HEK293T (cell line): ENCODE results near the gene NAALADL2.

ENCODE experiments used
- CTCF ChIA-PET: fragments of 350-600 bp; formaldehyde crosslinking; extraction: SDS; loops from one replicate; lab custom pipeline; 2021; ENCODE audit warnings: antibody characterized with exemption, inconsistent platforms; lab: Yijun Ruan, JAX
- POLR2A ChIA-PET: fragments of 350-600 bp; formaldehyde crosslinking; extraction: SDS; loops from one replicate; lab custom pipeline; 2020; ENCODE audit warnings: antibody characterized with exemption, inconsistent platforms; lab: Yijun Ruan, JAX
- DNase-seq: peaks from one replicate; pipeline ENCODE4 v3.0.0; 2012; ENCODE audit warnings: mixed read lengths; ENCODE audit errors: extremely low spot score
- ARNT ChIP-seq: fragments of 450-650 bp; IDR thresholded peaks from 2 replicates; pipeline ENCODE4 v1.6.1; 2017; ENCODE audit warnings: mild to moderate bottlenecking
- BHLHE40 ChIP-seq: fragments of 450-650 bp; IDR thresholded peaks from 2 replicates; pipeline ENCODE4 v1.6.1; 2016; ENCODE audit warnings: mild to moderate bottlenecking, moderate library complexity, borderline replicate concordance
- CTBP1 ChIP-seq: fragments of 450-650 bp; IDR thresholded peaks from 2 replicates; pipeline ENCODE4 v1.6.1; 2016; ENCODE audit warnings: borderline replicate concordance
- ELF4 ChIP-seq: fragments of 450-650 bp; IDR thresholded peaks from 2 replicates; pipeline ENCODE4 v1.6.1; 2017; ENCODE audit warnings: antibody characterized with exemption
- FOXA1 ChIP-seq: fragments of 450-650 bp; IDR thresholded peaks from 2 replicates; pipeline ENCODE4 v1.6.1; 2016; ENCODE audit warnings: mild to moderate bottlenecking
- FOXK2 ChIP-seq: fragments of 450-650 bp; IDR thresholded peaks from 2 replicates; pipeline ENCODE4 v1.6.1; 2016; ENCODE audit warnings: mild to moderate bottlenecking
- FOXM1 ChIP-seq: fragments of 450-650 bp; IDR thresholded peaks from 2 replicates; pipeline ENCODE4 v1.6.1; 2017; ENCODE audit warnings: mild to moderate bottlenecking, borderline replicate concordance
- HDGF ChIP-seq: fragments of 450-650 bp; IDR thresholded peaks from 2 replicates; pipeline ENCODE4 v1.6.1; 2017; ENCODE audit warnings: antibody characterized with exemption, borderline replicate concordance
- L3MBTL2 ChIP-seq: fragments of 450-650 bp; conservative IDR thresholded peaks from 2 replicates; pipeline ENCODE4 v1.6.1; 2016; ENCODE audit warnings: mild to moderate bottlenecking
- LEF1 ChIP-seq: fragments of 450-650 bp; IDR thresholded peaks from 2 replicates; pipeline ENCODE4 v1.6.1; 2017; ENCODE audit warnings: mild to moderate bottlenecking, borderline replicate concordance
- NFRKB ChIP-seq: fragments of 450-650 bp; IDR thresholded peaks from 2 replicates; pipeline ENCODE4 v1.6.1; 2016; ENCODE audit warnings: mild to moderate bottlenecking, moderate library complexity
- SP1 ChIP-seq: fragments of 450-650 bp; IDR thresholded peaks from 2 replicates; pipeline ENCODE4 v1.6.1; 2017
- SUZ12 ChIP-seq: fragments of 450-650 bp; IDR thresholded peaks from 2 replicates; pipeline ENCODE4 v1.6.1; 2016; ENCODE audit warnings: mild to moderate bottlenecking
- TARDBP ChIP-seq: fragments of 450-650 bp; IDR thresholded peaks from 2 replicates; pipeline ENCODE4 v1.6.1; 2016
- ZNF384 ChIP-seq: fragments of 450-650 bp; IDR thresholded peaks from 2 replicates; pipeline ENCODE4 v1.6.1; 2016
- TF ChIP-seq, protein P1 (sequence below): fragments of 450-650 bp; IDR thresholded peaks from 2 replicates; pipeline ENCODE4 v1.6.1; 2016

Gene NAALADL2

GRCh38 chr3:175294793-175295192, 435.7 kb downstream of the NAALADL2 start:
- CTCF ChIA-PET, result no interaction called here
- POLR2A ChIA-PET, result no interaction called here
- TF ChIP-seq FOXA1 (no peak), HDGF (no peak), CTBP1 (no peak), TARDBP (no peak)
- DNase-seq, result no peak

- ChIA-PET POLR2A (no interaction called here), CTCF (no interaction called here)
- TF ChIP-seq BHLHE40, result no peak
- TF ChIP-seq FOXK2, result no peak
- no peak for TF ChIP-seq SP1
- TF ChIP-seq CTBP1, result no peak
- no peak for TF ChIP-seq TARDBP
- no peak for TF ChIP-seq FOXM1
- no peak for TF ChIP-seq HDGF
- no peak for TF ChIP-seq FOXA1
- TF ChIP-seq, protein P1, sequence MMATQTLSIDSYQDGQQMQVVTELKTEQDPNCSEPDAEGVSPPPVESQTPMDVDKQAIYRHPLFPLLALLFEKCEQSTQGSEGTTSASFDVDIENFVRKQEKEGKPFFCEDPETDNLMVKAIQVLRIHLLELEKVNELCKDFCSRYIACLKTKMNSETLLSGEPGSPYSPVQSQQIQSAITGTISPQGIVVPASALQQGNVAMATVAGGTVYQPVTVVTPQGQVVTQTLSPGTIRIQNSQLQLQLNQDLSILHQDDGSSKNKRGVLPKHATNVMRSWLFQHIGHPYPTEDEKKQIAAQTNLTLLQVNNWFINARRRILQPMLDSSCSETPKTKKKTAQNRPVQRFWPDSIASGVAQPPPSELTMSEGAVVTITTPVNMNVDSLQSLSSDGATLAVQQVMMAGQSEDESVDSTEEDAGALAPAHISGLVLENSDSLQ, result no peak
- no peak for TF ChIP-seq ZNF384
- TF ChIP-seq ARNT, result no peak
- DNase-seq, result no peak
Observed at GRCh38 chr3:175295248-175296130, 436.4 kb downstream of the NAALADL2 start.

GRCh38 chr3:175297216-175297615, 438.1 kb downstream of the NAALADL2 start:
- POLR2A ChIA-PET, result no interaction called here
- no peak for TF ChIP-seq TARDBP
- DNase-seq, result no peak
- CTCF ChIA-PET, result no interaction called here

- CTCF ChIA-PET, result no interaction called here
- no peak for DNase-seq
- TF ChIP-seq FOXA1 (no peak), FOXM1 (no peak), SP1 (no peak), NFRKB (no peak), BHLHE40 (no peak), TARDBP (no peak), ELF4 (no peak), SUZ12 (no peak), LEF1 (no peak), HDGF (no peak), FOXK2 (no peak), L3MBTL2 (no peak), ARNT (no peak), ZNF384 (no peak), CTBP1 (no peak)
- TF ChIP-seq, protein P1, result no peak
- POLR2A ChIA-PET, result no interaction called here
Observed at GRCh38 chr3:175301741-175302140, 442.6 kb downstream of the NAALADL2 start.

DNA sequence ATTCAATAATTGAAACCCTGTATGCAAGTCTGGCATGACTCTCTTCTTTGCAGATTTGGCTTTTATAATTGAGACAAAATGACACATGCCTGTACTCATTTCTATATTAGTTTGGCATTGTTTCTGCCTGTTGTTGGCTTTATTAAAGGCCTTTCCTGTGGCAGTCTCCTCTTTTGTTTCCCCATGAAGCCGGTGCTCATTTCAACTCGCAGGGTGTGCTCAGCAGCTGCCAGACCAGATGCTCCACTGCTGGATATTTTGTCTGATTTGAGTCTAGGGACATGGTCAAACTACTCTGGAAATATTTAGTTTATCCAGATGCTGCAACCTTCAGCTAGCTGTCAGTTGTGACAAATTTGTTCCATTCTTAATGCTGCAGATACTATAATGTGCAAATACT, 445.3 kb downstream of the NAALADL2 start:
- TF ChIP-seq NFRKB, result no peak
- TF ChIP-seq L3MBTL2, result no peak
- no peak for TF ChIP-seq SP1
- no peak for TF ChIP-seq BHLHE40
- no peak for TF ChIP-seq LEF1
- no peak for TF ChIP-seq ARNT
- TF ChIP-seq ZNF384, result no peak
- TF ChIP-seq FOXK2, result no peak
- no peak for TF ChIP-seq ELF4
- TF ChIP-seq FOXA1, result no peak
- TF ChIP-seq, protein P1, result no peak
- TF ChIP-seq SUZ12, result no peak
- no peak for TF ChIP-seq HDGF
- TF ChIP-seq CTBP1, result no peak
- TF ChIP-seq FOXM1, result no peak
- no peak for TF ChIP-seq TARDBP
- POLR2A ChIA-PET, result interaction anchor here (0.9 kb wide), 1 partner anchor 11 kb away, joined by 4 read pairs; no protein-coding TSS in a partner anchor
- CTCF ChIA-PET, result no interaction called here
- no peak for DNase-seq

GRCh38 chr3:175307642-175308041, 448.5 kb downstream of the NAALADL2 start:
- ChIA-PET POLR2A (no interaction called here), CTCF (no interaction called here)
- no peak for DNase-seq
- TF ChIP-seq FOXK2 (no peak), ARNT (no peak), LEF1 (no peak)

DNA sequence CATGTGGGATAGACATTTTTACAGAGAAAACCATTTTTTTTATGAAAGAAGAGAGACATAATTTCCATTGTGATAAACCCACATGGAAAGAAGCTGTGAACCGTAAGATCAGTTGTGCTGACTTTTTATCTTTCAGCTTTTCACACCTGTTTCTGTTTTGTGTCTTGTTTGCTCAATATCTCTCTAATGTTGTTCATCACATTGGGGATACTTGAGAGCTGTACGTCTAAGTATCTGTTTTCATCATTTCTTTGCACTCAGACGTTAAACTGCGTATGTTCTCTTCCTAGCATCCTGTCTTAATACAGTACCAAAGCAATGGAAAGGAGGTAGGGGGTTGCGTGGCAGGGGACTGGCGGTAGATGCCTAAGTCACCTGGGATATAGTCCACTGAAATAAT, 449.0 kb downstream of the NAALADL2 start:
- POLR2A ChIA-PET, result no interaction called here
- TF ChIP-seq CTBP1 (no peak), NFRKB (no peak), TARDBP (no peak), HDGF (no peak), ARNT (no peak), FOXA1 (no peak), ELF4 (no peak), FOXM1 (no peak), ZNF384 (no peak), BHLHE40 (no peak)
- no peak for DNase-seq
- CTCF ChIA-PET, result no interaction called here
